Thyroid gland (tissue), 4 donors: ENCODE results near the gene UBE2L3.

Experiments used
- POLR2A ChIP-seq, 2 donors: fragments of 450-650 bp; IDR thresholded peaks; one replicate each; pipeline ENCODE4 v1.6.1; 2017; ENCODE audit warnings: antibody characterized with exemption in 2 of 2, mild to moderate bottlenecking in 2 of 2, moderate library complexity in 1 of 2
- TF ChIP-seq, protein P1 (sequence below), 6 experiments: fragments of 200-600 bp in 3 of 6; fragments of 450-650 bp in 3 of 6; sonication (generic) in 3 of 6; IDR thresholded peaks; one replicate each; pipeline ENCODE4 v1.5.1; 2016 to 2019; ENCODE audit warnings: antibody characterized with exemption in 6 of 6, mild to moderate bottlenecking in 2 of 6, inconsistent platforms in 1 of 6, moderate library complexity in 1 of 6

GRCh38 chr22:21593406-21594232 is 26.1 kb downstream of the UBE2L3 start:
- TF ChIP-seq, protein P1, sequence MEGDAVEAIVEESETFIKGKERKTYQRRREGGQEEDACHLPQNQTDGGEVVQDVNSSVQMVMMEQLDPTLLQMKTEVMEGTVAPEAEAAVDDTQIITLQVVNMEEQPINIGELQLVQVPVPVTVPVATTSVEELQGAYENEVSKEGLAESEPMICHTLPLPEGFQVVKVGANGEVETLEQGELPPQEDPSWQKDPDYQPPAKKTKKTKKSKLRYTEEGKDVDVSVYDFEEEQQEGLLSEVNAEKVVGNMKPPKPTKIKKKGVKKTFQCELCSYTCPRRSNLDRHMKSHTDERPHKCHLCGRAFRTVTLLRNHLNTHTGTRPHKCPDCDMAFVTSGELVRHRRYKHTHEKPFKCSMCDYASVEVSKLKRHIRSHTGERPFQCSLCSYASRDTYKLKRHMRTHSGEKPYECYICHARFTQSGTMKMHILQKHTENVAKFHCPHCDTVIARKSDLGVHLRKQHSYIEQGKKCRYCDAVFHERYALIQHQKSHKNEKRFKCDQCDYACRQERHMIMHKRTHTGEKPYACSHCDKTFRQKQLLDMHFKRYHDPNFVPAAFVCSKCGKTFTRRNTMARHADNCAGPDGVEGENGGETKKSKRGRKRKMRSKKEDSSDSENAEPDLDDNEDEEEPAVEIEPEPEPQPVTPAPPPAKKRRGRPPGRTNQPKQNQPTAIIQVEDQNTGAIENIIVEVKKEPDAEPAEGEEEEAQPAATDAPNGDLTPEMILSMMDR (IDR thresholded peaks at IDR 0.05), result no peak
- TF ChIP-seq POLR2A (IDR thresholded peaks at IDR 0.05), result no peak
